Endothelial cell (in vitro differentiated cells): ENCODE data around the gene NTM. TPM values are rescaled to one million over a fixed set of nuclear protein-coding genes. Genes with fewer than 3 reads are reported as not detected.

Source experiments
- DNase-seq: peaks from one replicate; pipeline ENCODE4 v3.0.0; 2021; ENCODE audit warnings: low spot score
- H3K27ac Mint-ChIP-seq: one replicate; pipeline ENCODE4 v1.8.0; 2021; ENCODE audit warnings: mixed read lengths, inconsistent platforms; ENCODE audit not compliant: unreplicated experiment
- H3K27me3 Mint-ChIP-seq: one replicate; pipeline ENCODE4 v1.8.0; 2021; ENCODE audit warnings: mild to moderate bottlenecking, moderate library complexity, mixed read lengths, inconsistent platforms; ENCODE audit not compliant: unreplicated experiment
- H3K36me3 Mint-ChIP-seq: one replicate; pipeline ENCODE4 v1.8.0; 2021; ENCODE audit warnings: mild to moderate bottlenecking, low read depth, mixed read lengths, inconsistent platforms; ENCODE audit not compliant: unreplicated experiment
- H3K4me1 Mint-ChIP-seq: one replicate; pipeline ENCODE4 v1.8.0; 2021; ENCODE audit warnings: mild to moderate bottlenecking, mixed read lengths, inconsistent platforms; ENCODE audit not compliant: unreplicated experiment
- H3K4me3 Mint-ChIP-seq: one replicate; pipeline ENCODE4 v1.8.0; 2021; ENCODE audit warnings: mild to moderate bottlenecking, mixed read lengths, inconsistent platforms; ENCODE audit not compliant: unreplicated experiment
- H3K9me3 Mint-ChIP-seq: one replicate; pipeline ENCODE4 v1.8.0; 2021; ENCODE audit warnings: mixed read lengths, inconsistent platforms; ENCODE audit not compliant: unreplicated experiment
- CTCF ChIP-seq: fragments of 200-600 bp; sonication (generic); IDR thresholded peaks from one replicate; pipeline ENCODE4 v1.5.0; 2021; ENCODE audit warnings: antibody characterized with exemption; ENCODE audit not compliant: unreplicated experiment
- total RNA-seq: library from RNA; stranded (reverse); fragmentation: NEBNext Ultra II Directional; extraction: Animal tissue kit (Norgen Biotek cat#: 25700); gene quantifications from one replicate; pipeline ENCODE4 v1.2.1, GENCODE V29; 2021; ENCODE audit not compliant: unreplicated experiment

Gene NTM
- total RNA-seq, 1 donor from 2014 or later, result 3.6 TPM

- Mint-ChIP-seq H3K4me1 (no peaks in the 10 kb centered on the region), H3K27ac (no peak overlapping the region)
Measured at GRCh38 chr11:132211479-132211878, 841.1 kb downstream of the NTM start.

GRCh38 chr11:132217856-132218255 lies 847.4 kb downstream of the NTM start:
- Mint-ChIP-seq H3K27me3 (no peaks in the 10 kb centered on the region), H3K4me1 (no peaks in the 10 kb centered on the region), H3K27ac (no peak overlapping the region), H3K9me3 (no peaks in the 10 kb centered on the region), H3K36me3 (no peaks in the 10 kb centered on the region), H3K4me3 (no peak overlapping the region)
- no peak for TF ChIP-seq CTCF
- no peak for DNase-seq

More at GRCh38 chr11:132211479-132211878, 841.1 kb downstream of the NTM start:
- Mint-ChIP-seq H3K4me3 (no peak overlapping the region), H3K9me3 (no peaks in the 10 kb centered on the region), H3K36me3 (no peaks in the 10 kb centered on the region), H3K27me3 (no peaks in the 10 kb centered on the region)
- no peak for TF ChIP-seq CTCF
- DNase-seq, result no peak

GRCh38 chr11:132220474-132220873 lies 850.1 kb downstream of the NTM start:
- peaks cover 4% of the 10 kb centered on the region for H3K27me3 Mint-ChIP-seq
- no peak for TF ChIP-seq CTCF
- no peaks in the 10 kb centered on the region for H3K9me3 Mint-ChIP-seq
- H3K4me1 Mint-ChIP-seq, result no peaks in the 10 kb centered on the region
- H3K27ac Mint-ChIP-seq, result no peak overlapping the region
- H3K4me3 Mint-ChIP-seq, result no peak overlapping the region
- DNase-seq, result no peak
- H3K36me3 Mint-ChIP-seq, result peaks cover 6% of the 10 kb centered on the region

GRCh38 chr11:132222345-132222744 lies 851.9 kb downstream of the NTM start:
- Mint-ChIP-seq H3K27me3 (peaks cover 4% of the 10 kb centered on the region), H3K27ac (no peak overlapping the region), H3K9me3 (no peaks in the 10 kb centered on the region), H3K4me1 (no peaks in the 10 kb centered on the region), H3K36me3 (peaks cover 6% of the 10 kb centered on the region), H3K4me3 (no peak overlapping the region)
- no peak for TF ChIP-seq CTCF
- DNase-seq, result no peak

GRCh38 chr11:132226522-132226921 lies 856.1 kb downstream of the NTM start:
- DNase-seq, result no peak
- Mint-ChIP-seq H3K27ac (no peak overlapping the region), H3K4me1 (no peaks in the 10 kb centered on the region), H3K9me3 (no peaks in the 10 kb centered on the region), H3K36me3 (peaks cover 6% of the 10 kb centered on the region), H3K4me3 (no peak overlapping the region), H3K27me3 (peaks cover 4% of the 10 kb centered on the region)
- TF ChIP-seq CTCF, result no peak
